ENCODE results near the gene PPP2R2D. TPM values are rescaled to one million over a fixed set of nuclear protein-coding genes. Genes with fewer than 3 reads are reported as not detected.

The PPP2R2D gene
- total RNA-seq, 2 experiments from 2014 or later: 31.6 to 32.3 TPM

DNA sequence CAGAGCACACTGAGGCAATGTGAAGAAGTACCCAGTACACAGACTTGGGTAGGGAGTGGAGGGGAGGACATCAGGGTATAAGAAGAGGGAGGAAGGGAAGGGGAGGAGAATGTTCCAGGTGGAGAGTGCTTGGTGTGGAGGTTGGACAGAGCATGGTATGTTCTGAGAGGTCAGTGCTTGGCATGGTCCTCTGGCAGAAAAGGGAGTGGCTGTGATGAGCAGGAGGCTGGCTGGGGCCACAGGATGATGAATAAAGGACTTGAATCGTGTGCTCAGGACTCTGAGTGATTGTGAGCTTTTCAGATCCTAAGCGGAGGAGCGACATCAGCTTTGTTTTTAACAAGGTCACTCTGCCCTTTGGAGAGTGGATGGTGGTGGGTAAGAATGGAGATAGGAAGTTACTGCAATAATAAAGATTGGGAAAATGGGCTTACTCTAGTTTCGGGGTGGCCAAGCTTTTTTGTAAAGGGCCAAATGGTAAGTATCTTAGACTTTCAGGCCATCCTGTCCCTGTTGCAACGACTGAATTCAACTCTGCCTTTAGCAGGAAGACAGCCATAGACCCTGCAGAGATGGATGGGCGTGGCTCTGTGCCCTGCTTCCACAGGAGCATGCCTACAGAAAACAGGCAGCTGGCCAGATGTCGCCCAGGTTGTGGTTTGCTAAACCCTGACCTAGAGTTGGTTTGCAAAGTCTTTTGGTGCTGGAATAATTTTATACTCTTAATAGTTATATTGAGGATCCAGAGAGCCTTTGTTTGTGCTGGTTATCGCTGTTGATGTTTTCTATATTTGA lies 8.4 kb downstream of the PPP2R2D start:
- Mint-ChIP-seq H3K4me3 (no peak overlapping the region), H3K9me3 (peaks cover 2% of the 10 kb centered on the region)
- intact Hi-C loops (cut with micrococcal nuclease): no loop called here

DNA sequence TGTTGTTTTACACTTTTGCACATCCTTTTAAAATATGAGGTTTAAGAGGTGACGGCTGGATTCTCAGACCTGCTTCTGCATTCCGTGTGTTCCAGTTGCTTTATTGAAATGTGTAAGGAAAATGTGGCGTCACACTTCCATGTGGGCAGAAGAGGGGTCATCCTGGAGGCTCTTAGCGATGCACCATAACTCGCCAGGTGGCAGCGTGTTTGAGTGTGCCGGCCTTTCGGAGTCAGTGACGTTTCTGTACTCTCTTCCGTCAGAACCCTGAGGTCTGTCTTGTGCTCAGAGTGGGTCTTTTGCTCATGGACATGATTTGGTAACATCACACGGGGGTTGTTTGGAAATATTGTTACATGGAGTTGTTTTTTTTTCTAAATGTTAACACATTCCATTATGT lies 9.1 kb downstream of the PPP2R2D start:
- H3K9me3 Mint-ChIP-seq: peaks cover 2% of the 10 kb centered on the region
- TF ChIP-seq, protein P1, sequence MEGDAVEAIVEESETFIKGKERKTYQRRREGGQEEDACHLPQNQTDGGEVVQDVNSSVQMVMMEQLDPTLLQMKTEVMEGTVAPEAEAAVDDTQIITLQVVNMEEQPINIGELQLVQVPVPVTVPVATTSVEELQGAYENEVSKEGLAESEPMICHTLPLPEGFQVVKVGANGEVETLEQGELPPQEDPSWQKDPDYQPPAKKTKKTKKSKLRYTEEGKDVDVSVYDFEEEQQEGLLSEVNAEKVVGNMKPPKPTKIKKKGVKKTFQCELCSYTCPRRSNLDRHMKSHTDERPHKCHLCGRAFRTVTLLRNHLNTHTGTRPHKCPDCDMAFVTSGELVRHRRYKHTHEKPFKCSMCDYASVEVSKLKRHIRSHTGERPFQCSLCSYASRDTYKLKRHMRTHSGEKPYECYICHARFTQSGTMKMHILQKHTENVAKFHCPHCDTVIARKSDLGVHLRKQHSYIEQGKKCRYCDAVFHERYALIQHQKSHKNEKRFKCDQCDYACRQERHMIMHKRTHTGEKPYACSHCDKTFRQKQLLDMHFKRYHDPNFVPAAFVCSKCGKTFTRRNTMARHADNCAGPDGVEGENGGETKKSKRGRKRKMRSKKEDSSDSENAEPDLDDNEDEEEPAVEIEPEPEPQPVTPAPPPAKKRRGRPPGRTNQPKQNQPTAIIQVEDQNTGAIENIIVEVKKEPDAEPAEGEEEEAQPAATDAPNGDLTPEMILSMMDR (IDR thresholded peaks at IDR 0.05): no peak
- peaks cover 65% of the 10 kb centered on the region for H3K36me3 Mint-ChIP-seq (ENCODE audit: low read depth)
- ChIA-PET CTCF (no interaction called here), POLR2A (interaction anchor here (2.3 kb wide), 1 partner anchor 10 kb away, joined by 8 read pairs; the partner anchor contains the start of gene PPP2R2D)
- H3K4me3 Mint-ChIP-seq: no peak overlapping the region
- DNase-seq: no peak
- no peak for ATAC-seq
- peaks cover 79% of the 10 kb centered on the region for H3K4me1 Mint-ChIP-seq (ENCODE audit: low read depth)
- intact Hi-C loops (cut with micrococcal nuclease): no loop called here
- no peaks in the 10 kb centered on the region for H3K27me3 Mint-ChIP-seq
- H3K27ac Mint-ChIP-seq: no peak overlapping the region

More for the DNA sequence above, 8.4 kb downstream of the PPP2R2D start:
- DNase-seq: no peak
- no peak for ATAC-seq
- H3K27ac Mint-ChIP-seq: peak overlapping the region; percentile 87
- no peaks in the 10 kb centered on the region for H3K27me3 Mint-ChIP-seq
- peaks cover 65% of the 10 kb centered on the region for H3K36me3 Mint-ChIP-seq (ENCODE audit: low read depth)
- peaks cover 81% of the 10 kb centered on the region for H3K4me1 Mint-ChIP-seq (ENCODE audit: low read depth)
- ChIA-PET CTCF (no interaction called here), POLR2A (interaction anchor here (0.9 to 2.3 kb wide), 2 partner anchors 9 to 382 kb away, joined by 3 to 8 read pairs; partner anchors contain the start of gene PPP2R2D)
- TF ChIP-seq, protein P1 (IDR thresholded peaks at IDR 0.05): no peak

DNA sequence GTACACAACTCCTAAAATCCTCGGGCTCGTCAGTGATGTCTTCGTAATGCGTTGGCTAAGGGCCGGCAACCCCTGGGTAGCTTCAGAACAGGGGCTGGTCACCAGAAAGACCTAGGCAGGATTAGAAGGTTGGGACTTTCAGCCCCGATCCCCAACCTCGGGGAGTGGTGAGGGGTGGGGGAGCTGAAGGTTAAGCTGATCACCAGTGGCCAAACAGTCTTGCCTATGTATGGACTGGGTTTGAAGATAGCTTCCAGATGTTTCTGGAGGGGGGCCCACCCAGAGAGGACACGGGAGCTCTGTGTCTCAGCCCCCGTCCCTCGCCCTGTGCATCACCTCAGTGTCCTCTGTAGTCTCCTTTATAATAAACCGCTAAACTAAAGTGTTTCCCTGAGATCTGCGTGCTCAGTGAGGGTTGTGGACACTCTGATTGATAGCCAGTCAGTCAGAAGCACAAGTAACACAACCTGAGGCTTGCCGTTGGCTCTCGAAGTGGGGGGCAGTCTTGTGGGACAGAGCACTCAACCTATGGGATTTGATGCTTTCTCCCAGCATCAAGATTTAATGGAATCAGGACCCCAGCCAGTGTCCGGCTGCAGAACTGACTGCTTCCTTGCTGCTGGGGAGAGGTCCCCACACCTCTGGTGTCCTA lies 10.0 kb downstream of the PPP2R2D start:
- ChIA-PET CTCF (interaction anchor here (1.3 kb wide), 1 partner anchor 14 kb away, joined by 3 read pairs; no protein-coding TSS in a partner anchor), POLR2A (no interaction called here)
- H3K9me3 Mint-ChIP-seq: peaks cover 2% of the 10 kb centered on the region
- no peak for DNase-seq
- H3K4me3 Mint-ChIP-seq: no peak overlapping the region
- H3K27me3 Mint-ChIP-seq: no peaks in the 10 kb centered on the region
- peaks cover 76% of the 10 kb centered on the region for H3K4me1 Mint-ChIP-seq (ENCODE audit: low read depth)
- H3K36me3 Mint-ChIP-seq (ENCODE audit: low read depth): peaks cover 60% of the 10 kb centered on the region
- ATAC-seq: no peak
- TF ChIP-seq, protein P1 (IDR thresholded peaks at IDR 0.05): no peak
- intact Hi-C loops (cut with micrococcal nuclease): no loop called here
- no peak overlapping the region for H3K27ac Mint-ChIP-seq

DNA sequence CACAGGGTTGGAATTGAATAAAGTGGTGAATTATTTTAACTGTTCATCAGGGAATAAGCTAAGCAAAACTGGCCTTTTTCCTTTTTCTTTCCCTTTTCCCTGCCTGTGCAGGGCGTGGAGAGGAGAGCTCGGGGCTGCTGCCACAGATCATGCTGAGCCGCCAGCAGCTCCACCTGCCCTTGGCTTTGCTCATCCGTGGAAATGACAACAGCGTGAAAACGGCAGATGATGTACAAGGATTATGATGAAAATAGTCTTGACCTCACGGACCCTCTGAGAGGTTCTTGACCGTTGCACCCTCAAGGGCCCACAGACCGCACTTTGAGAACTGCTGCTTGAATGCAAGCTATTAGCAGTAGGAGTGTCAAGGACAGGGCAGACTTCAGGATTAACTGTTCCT lies 10.6 kb downstream of the PPP2R2D start:
- ChIA-PET CTCF (interaction anchor here (1.1 to 1.4 kb wide), 4 partner anchors 9 to 26 kb away, joined by 3 to 4 read pairs (median 4); partner anchors contain the start of gene PPP2R2D), POLR2A (no interaction called here)
- H3K27ac Mint-ChIP-seq: no peak overlapping the region
- H3K4me3 Mint-ChIP-seq: no peak overlapping the region
- ATAC-seq: no peak
- no peak for DNase-seq
- peaks cover 4% of the 10 kb centered on the region for H3K9me3 Mint-ChIP-seq
- H3K4me1 Mint-ChIP-seq (ENCODE audit: low read depth): peaks cover 72% of the 10 kb centered on the region
- peaks cover 54% of the 10 kb centered on the region for H3K36me3 Mint-ChIP-seq (ENCODE audit: low read depth)
- no peaks in the 10 kb centered on the region for H3K27me3 Mint-ChIP-seq
- TF ChIP-seq, protein P1 (IDR thresholded peaks at IDR 0.05): no peak
- intact Hi-C loops (cut with micrococcal nuclease): no loop called here

DNA sequence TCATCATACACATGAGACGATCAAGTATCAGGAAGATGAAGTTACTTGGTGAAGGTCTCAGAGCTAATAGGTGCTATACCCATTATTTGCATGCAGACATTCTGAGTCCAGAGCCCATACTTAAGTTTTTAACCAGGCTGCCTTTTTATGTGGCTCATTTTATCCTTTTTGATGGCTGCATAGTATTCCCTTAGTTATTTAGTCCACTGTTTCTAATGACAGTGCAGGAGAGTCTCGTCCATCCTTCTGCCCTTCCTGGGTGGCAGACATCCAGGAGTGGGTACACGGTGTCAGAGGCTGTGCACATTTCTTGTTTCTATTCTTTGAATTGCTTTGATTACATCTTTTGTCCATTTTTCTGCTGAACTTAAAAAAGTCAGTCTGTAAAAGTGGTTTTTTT lies 11.8 kb downstream of the PPP2R2D start:
- Mint-ChIP-seq H3K27me3 (no peaks in the 10 kb centered on the region), H3K27ac (no peak overlapping the region), H3K4me3 (no peak overlapping the region), H3K36me3 (ENCODE audit: low read depth) (peaks cover 59% of the 10 kb centered on the region), H3K4me1 (ENCODE audit: low read depth) (peaks cover 74% of the 10 kb centered on the region), H3K9me3 (peaks cover 11% of the 10 kb centered on the region)
- intact Hi-C loops (cut with micrococcal nuclease): no loop called here
- DNase-seq (no peak), ATAC-seq (no peak)
- ChIA-PET CTCF (interaction anchor here (1.4 kb wide), 1 partner anchor 27 kb away, joined by 4 read pairs; no protein-coding TSS in a partner anchor), POLR2A (no interaction called here)
- TF ChIP-seq, protein P1 (IDR thresholded peaks at IDR 0.05): no peak

Data from activated CD8-positive, alpha-beta T cell treated with anti-CD3 and anti-CD28 coated beads for 36 hours (primary cell).